Smooth muscle cell (in vitro differentiated cells): ENCODE data around the gene CORO6. TPM values are rescaled to one million over a fixed set of nuclear protein-coding genes. Genes with fewer than 3 reads are reported as not detected.
A peak's percentile ranks its signal among the peaks of the same experiment; 100 is the strongest.

ENCODE experiments used
- DNase-seq: peaks from one replicate; lab custom pipeline; 2025; ENCODE audit not compliant: unreplicated experiment; lab: John Stamatoyannopoulos, UW
- H2AFZ ChIP-seq: fragments of 200-600 bp; sonication (generic); 2 replicates; pipeline ENCODE4 v1.6.0; 2016; ENCODE audit warnings: antibody characterized with exemption, low read depth, mild to moderate bottlenecking
- H3F3A ChIP-seq: fragments of 200-600 bp; sonication (generic); 2 replicates; pipeline ENCODE4 v1.6.0; 2017; ENCODE audit warnings: antibody characterized with exemption, low read depth
- H3K27ac ChIP-seq: fragments of 200-600 bp; sonication (generic); 2 replicates; pipeline ENCODE4 v1.5.1; 2016; ENCODE audit warnings: low read depth, mild to moderate bottlenecking
- H3K27me3 ChIP-seq: fragments of 200-600 bp; sonication (generic); 2 replicates; pipeline ENCODE4 v1.6.1; 2016; ENCODE audit warnings: low read depth, mild to moderate bottlenecking
- H3K36me3 ChIP-seq: fragments of 200-600 bp; sonication (generic); 2 replicates; pipeline ENCODE4 v1.5.1; 2016; ENCODE audit warnings: low read depth
- H3K4me1 ChIP-seq: fragments of 200-600 bp; sonication (generic); 2 replicates; pipeline ENCODE4 v1.5.1; 2016; ENCODE audit warnings: low read depth
- H3K4me2 ChIP-seq: fragments of 200-600 bp; sonication (generic); 2 replicates; pipeline ENCODE4 v1.6.0; 2016; ENCODE audit warnings: mild to moderate bottlenecking
- H3K4me3 ChIP-seq: fragments of 200-600 bp; sonication (generic); 2 replicates; pipeline ENCODE4 v1.5.1; 2016; ENCODE audit warnings: mild to moderate bottlenecking
- H3K79me2 ChIP-seq: fragments of 200-600 bp; sonication (generic); 2 replicates; pipeline ENCODE4 v1.6.0; 2016; ENCODE audit warnings: low read depth, mild to moderate bottlenecking
- H3K9ac ChIP-seq: fragments of 200-600 bp; sonication (generic); 2 replicates; pipeline ENCODE4 v1.6.0; 2016; ENCODE audit warnings: low read depth
- H3K9me3 ChIP-seq: fragments of 200-600 bp; sonication (generic); replicated peaks from 2 replicates; pipeline ENCODE4 v1.5.1; 2016; ENCODE audit warnings: low read depth
- H4K20me1 ChIP-seq: fragments of 200-600 bp; sonication (generic); 2 replicates; pipeline ENCODE4 v1.6.0; 2016; ENCODE audit warnings: low read depth
- CTCF ChIP-seq: fragments of 200-600 bp; sonication (generic); IDR thresholded peaks from 2 replicates; pipeline ENCODE4 v1.5.1; 2017; ENCODE audit warnings: borderline replicate concordance, mild to moderate bottlenecking, antibody characterized with exemption; ENCODE audit not compliant: insufficient read depth, poor library complexity, severe bottlenecking
- WGBS: methylation state at CpG from one replicate; pipeline ENCODE4 v1.1.7; 2016; ENCODE audit warnings: low lambda C conversion rate; 5-methylcytosine and 5-hydroxymethylcytosine counted together
- polyA plus RNA-seq: library from polyadenylated mRNA; unstranded; fragments of >200 nt; fragmentation: Nextera tagmentation; extraction: Ambion mirVana; gene quantifications from 2 replicates; pipeline ENCODE4 v1.2.1, GENCODE V29; 2016
- total RNA-seq: library from RNA; depleted of rRNA; stranded (reverse); fragments of >200 nt; gene quantifications from 2 replicates; pipeline ENCODE4 v1.2.3, GENCODE V29; 2014

Gene CORO6
- total and polyA plus RNA-seq, 2 experiments from 2014 or later = 2.4 TPM

- peak; percentile 28 for DNase-seq
- WGBS = 4% methylated on average over 57 of the region's 74 CpGs
- no peaks in the 10 kb centered on the region for H3F3A ChIP-seq
- no peak for TF ChIP-seq CTCF
- no peak overlapping the region for H3K27ac ChIP-seq
- no peaks in the 10 kb centered on the region for H3K36me3 ChIP-seq
- H3K27me3 ChIP-seq = peaks cover 26% of the 10 kb centered on the region
- H3K79me2 ChIP-seq = no peaks in the 10 kb centered on the region
- no peak overlapping the region for H3K9ac ChIP-seq
- peak overlapping the region; percentile 43 for H3K4me3 ChIP-seq
- H2AFZ ChIP-seq = no peak overlapping the region
- H3K9me3 ChIP-seq = no peaks in the 10 kb centered on the region
- H3K4me1 ChIP-seq = peaks cover 31% of the 10 kb centered on the region
- H3K4me2 ChIP-seq = peak overlapping the region; percentile 80
- H4K20me1 ChIP-seq = no peaks in the 10 kb centered on the region
These were observed 7.0 kb downstream of the CORO6 start for GRCh38 chr17:29615492-29616299.

GRCh38 chr17:29615048-29615385 is 7.7 kb downstream of the CORO6 start:
- Histone ChIP-seq H3K4me3 (peak overlapping the region; percentile 43), H3K9me3 (no peaks in the 10 kb centered on the region), H4K20me1 (no peaks in the 10 kb centered on the region), H3K4me2 (peak overlapping the region; percentile 80), H3K4me1 (peaks cover 31% of the 10 kb centered on the region), H3K27ac (no peak overlapping the region), H3F3A (no peaks in the 10 kb centered on the region), H3K9ac (no peak overlapping the region), H3K36me3 (no peaks in the 10 kb centered on the region), H3K27me3 (peaks cover 26% of the 10 kb centered on the region), H2AFZ (no peak overlapping the region), H3K79me2 (no peaks in the 10 kb centered on the region)
- no peak for TF ChIP-seq CTCF
- WGBS = 54% methylated on average over 15 of the region's 15 CpGs
- DNase-seq = no peak

- Histone ChIP-seq H3K27me3 (peaks cover 26% of the 10 kb centered on the region), H3F3A (no peaks in the 10 kb centered on the region), H4K20me1 (no peaks in the 10 kb centered on the region), H3K9me3 (no peaks in the 10 kb centered on the region), H3K4me3 (no peak overlapping the region), H3K79me2 (no peaks in the 10 kb centered on the region), H3K4me2 (peak overlapping the region; percentile 80), H3K9ac (no peak overlapping the region), H2AFZ (no peak overlapping the region), H3K27ac (no peak overlapping the region), H3K36me3 (no peaks in the 10 kb centered on the region), H3K4me1 (peaks cover 31% of the 10 kb centered on the region)
- no peak for TF ChIP-seq CTCF
- WGBS = 85% methylated on average over 16 of the region's 16 CpGs
- DNase-seq = no peak
These were observed 8.2 kb downstream of the CORO6 start for GRCh38 chr17:29614349-29615047.

- Histone ChIP-seq H3K4me3 (peak overlapping the region; percentile 31), H3K27ac (no peak overlapping the region), H3K79me2 (no peaks in the 10 kb centered on the region), H3F3A (no peaks in the 10 kb centered on the region), H4K20me1 (no peaks in the 10 kb centered on the region), H3K36me3 (no peaks in the 10 kb centered on the region), H3K9me3 (no peaks in the 10 kb centered on the region), H2AFZ (no peak overlapping the region), H3K4me2 (peak overlapping the region; percentile 83), H3K27me3 (peaks cover 26% of the 10 kb centered on the region), H3K4me1 (peaks cover 31% of the 10 kb centered on the region), H3K9ac (no peak overlapping the region)
- WGBS = 47% methylated on average over 13 of the region's 13 CpGs
- no peak for TF ChIP-seq CTCF
- DNase-seq = no peak
These were observed 8.9 kb downstream of the CORO6 start for GRCh38 chr17:29613856-29614255.
